ENCODE measurements around the gene L1TD1. TPM values are rescaled to one million over a fixed set of nuclear protein-coding genes. Genes with fewer than 3 reads are reported as not detected.
"Not testable (repeated sequence)": the region's sequence is repeated elsewhere in the genome, so short reads cannot be mapped to it uniquely, and the experiment has no call there.

The L1TD1 gene, protein sequence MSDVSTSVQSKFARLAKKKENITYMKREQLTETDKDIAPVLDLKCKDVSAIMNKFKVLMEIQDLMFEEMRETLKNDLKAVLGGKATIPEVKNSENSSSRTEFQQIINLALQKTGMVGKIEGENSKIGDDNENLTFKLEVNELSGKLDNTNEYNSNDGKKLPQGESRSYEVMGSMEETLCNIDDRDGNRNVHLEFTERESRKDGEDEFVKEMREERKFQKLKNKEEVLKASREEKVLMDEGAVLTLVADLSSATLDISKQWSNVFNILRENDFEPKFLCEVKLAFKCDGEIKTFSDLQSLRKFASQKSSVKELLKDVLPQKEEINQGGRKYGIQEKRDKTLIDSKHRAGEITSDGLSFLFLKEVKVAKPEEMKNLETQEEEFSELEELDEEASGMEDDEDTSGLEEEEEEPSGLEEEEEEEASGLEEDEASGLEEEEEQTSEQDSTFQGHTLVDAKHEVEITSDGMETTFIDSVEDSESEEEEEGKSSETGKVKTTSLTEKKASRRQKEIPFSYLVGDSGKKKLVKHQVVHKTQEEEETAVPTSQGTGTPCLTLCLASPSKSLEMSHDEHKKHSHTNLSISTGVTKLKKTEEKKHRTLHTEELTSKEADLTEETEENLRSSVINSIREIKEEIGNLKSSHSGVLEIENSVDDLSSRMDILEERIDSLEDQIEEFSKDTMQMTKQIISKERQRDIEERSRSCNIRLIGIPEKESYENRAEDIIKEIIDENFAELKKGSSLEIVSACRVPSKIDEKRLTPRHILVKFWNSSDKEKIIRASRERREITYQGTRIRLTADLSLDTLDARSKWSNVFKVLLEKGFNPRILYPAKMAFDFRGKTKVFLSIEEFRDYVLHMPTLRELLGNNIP
- not detected for polyA plus RNA-seq

DNA sequence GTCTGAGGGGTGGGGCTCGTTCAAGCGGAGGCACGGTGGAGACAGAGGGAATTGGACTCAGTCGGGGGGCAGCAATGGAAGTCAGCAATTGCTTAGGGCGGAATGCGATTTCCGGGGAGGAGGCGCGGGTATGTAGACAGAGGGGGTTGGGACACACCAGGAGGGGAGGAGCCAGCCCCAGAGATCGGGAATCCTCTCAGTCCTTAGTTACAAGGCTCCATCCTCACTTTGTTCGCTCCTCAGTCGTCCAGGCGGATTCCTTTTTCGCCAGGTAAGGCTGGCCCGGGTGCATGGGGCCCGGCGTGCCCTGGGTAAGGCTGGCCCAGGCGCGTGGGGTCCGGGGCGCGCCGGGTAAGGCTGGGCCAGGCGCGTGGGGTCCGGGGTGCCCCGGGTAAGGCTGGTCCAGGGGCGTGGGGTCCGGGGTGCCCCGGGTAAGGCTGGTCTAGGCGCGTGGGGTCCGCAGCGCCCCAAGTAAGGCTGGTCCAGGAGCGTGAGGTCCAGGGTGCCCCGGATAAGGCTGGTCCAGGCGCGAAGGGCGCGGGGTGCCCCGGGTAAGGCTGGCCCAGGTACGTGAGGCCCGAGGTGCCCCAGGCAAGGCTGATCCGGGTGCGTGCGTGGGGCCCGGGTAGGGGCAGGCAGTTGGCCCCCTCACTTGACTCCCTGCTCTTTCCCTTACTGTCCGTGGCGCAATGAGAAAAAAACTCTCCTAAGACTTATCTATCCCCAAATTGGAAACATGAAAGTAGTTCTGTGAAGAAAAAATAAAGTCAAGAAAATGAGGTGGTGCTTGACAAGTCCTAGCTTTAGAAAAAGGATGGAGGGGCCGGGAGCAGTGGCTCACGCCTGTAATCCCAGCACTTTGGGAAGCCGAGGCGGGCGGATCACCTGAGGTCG is at the start of gene L1TD1:
L1TD1 (plus strand) TSS at position 199 of the 894 bp plus-strand sequence. CDS start 11,780 bp downstream, outside the sequence.
- no peak within 1 kb of the TSS for H3K27ac Mint-ChIP-seq
- H3K9me3 Mint-ChIP-seq = peaks cover 0 to 1% (median 0%) of the 10 kb centered on the region in 6 donors
- H3K4me1 Mint-ChIP-seq = no peaks in the 10 kb centered on the region
- no peak for DNase-seq
- peaks cover 3 to 28% (median 11%) of the 10 kb centered on the region in 3 donors for H3K27me3 Mint-ChIP-seq (ENCODE audit: low read depth in 3 of 3)
- H3K4me3 Mint-ChIP-seq = no peak within 1 kb of the TSS
- H3K36me3 Mint-ChIP-seq = peaks cover 0 to 3% (median 0%) of the 10 kb centered on the region in 3 donors

DNA sequence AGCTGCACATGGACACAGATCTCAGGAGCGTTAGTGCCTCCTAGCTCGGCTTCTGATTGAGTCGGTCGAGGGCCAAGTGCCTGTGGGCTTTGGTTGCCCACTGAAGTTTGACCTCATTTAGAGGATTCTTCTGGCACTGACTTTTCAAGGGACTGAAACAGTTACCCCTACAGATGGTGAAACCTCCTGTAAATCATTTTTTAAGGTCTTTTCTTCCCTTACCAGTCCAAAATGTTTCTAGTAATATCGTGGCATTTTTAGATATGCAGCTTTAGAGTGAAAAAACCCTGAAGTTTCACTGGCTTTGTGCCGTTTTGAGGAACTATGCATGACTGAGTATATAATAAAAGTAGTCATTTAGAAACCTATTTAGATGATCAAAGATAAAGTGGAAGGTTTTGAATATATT is 34.7 kb upstream of the L1TD1 start:
- no peaks in the 10 kb centered on the region for H3K9me3 Mint-ChIP-seq
- H3K4me3 Mint-ChIP-seq = no peak overlapping the region
- no peaks in the 10 kb centered on the region for H3K36me3 Mint-ChIP-seq
- DNase-seq = no peak
- H3K27ac Mint-ChIP-seq = no peak overlapping the region
- no peaks in the 10 kb centered on the region for H3K4me1 Mint-ChIP-seq
- no peaks in the 10 kb centered on the region for H3K27me3 Mint-ChIP-seq (ENCODE audit: low read depth in 3 of 3)

DNA sequence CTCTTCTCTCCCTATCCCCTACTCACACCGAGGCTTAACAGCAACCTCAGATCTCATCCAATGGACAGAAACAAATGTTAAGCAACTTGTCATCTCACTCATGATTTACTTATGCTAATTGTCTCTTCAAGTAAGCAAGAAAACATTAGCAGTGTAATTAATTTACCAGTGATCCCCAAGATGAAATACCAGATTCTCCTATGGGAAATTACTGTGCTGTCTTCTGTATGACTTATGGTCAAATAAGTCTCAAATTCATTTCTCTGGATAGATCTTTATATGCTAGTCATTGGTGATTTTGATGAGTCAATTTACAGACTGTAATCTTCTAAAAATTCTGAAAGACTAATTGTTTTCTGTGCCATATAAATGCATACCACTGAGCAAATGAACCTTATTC is 32.9 kb upstream of the L1TD1 start:
- no peak overlapping the region for H3K27ac Mint-ChIP-seq
- H3K27me3 Mint-ChIP-seq (ENCODE audit: low read depth in 3 of 3) = no peaks in the 10 kb centered on the region
- DNase-seq = no peak
- no peaks in the 10 kb centered on the region for H3K9me3 Mint-ChIP-seq
- H3K4me3 Mint-ChIP-seq = no peak overlapping the region
- peaks cover 0 to 3% (median 0%) of the 10 kb centered on the region in 3 donors for H3K36me3 Mint-ChIP-seq
- H3K4me1 Mint-ChIP-seq = no peaks in the 10 kb centered on the region

DNA sequence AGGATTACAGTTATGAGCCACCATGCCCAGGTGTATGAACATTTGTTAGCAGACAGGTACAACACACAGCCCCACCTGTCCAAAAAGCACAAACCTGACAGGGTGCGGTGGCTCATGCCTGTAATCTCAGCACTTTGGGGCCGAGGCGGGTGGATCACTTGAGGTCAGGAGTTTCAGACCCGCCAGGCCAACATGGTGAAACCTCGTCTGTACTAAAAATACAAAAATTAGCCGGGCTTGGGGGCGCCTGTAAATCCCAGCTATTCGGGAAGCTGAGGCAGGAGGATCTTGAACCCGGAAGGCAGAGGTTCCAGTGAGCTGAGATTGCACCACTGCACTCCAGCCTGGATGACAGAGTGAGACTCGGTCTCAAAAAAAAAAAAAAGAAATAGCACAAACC is 24.3 kb upstream of the L1TD1 start:
- H3K27ac Mint-ChIP-seq; H3K4me1 Mint-ChIP-seq; H3K27me3 Mint-ChIP-seq (ENCODE audit: low read depth in 3 of 3); H3K36me3 Mint-ChIP-seq; DNase-seq; H3K9me3 Mint-ChIP-seq; H3K4me3 Mint-ChIP-seq: not testable (repeated sequence)

DNA sequence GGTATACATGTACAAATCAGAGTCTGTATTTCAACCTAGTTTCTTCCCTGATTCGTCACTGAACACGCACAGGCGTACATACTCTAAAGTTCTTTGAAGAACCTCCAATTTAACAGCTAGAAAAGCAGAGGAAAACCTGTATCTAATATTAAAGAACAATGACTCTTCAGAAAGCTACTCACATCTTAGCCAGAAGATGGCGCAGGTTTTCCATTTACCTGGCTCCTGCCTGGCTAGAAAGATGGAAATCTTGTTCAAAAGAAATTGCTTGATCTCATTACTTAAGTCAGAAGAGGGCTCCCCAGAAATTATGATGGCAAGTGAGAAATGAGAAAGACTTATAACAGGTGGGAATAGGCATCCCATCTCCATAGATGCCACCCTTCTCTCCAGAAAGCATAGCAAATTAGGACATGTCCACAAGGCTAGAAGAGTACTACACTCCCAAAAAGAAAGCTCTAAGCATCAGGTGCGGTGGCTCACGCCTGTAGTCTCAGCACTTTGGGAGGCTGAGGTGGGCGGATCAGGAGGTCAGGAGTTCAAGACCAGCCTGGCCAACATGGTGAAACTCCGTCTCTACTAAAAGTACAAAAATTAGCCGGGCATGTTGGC is 19.0 kb upstream of the L1TD1 start:
- Mint-ChIP-seq H3K4me1 (no peaks in the 10 kb centered on the region), H3K4me3 (no peak overlapping the region), H3K9me3 (no peaks in the 10 kb centered on the region), H3K27me3 (ENCODE audit: low read depth in 3 of 3) (peaks cover 2 to 3% (median 2%) of the 10 kb centered on the region in 3 donors), H3K36me3 (no peaks in the 10 kb centered on the region), H3K27ac (no peak overlapping the region)
- DNase-seq = peak in 2 of 3 donors; percentile 9 to 14

DNA sequence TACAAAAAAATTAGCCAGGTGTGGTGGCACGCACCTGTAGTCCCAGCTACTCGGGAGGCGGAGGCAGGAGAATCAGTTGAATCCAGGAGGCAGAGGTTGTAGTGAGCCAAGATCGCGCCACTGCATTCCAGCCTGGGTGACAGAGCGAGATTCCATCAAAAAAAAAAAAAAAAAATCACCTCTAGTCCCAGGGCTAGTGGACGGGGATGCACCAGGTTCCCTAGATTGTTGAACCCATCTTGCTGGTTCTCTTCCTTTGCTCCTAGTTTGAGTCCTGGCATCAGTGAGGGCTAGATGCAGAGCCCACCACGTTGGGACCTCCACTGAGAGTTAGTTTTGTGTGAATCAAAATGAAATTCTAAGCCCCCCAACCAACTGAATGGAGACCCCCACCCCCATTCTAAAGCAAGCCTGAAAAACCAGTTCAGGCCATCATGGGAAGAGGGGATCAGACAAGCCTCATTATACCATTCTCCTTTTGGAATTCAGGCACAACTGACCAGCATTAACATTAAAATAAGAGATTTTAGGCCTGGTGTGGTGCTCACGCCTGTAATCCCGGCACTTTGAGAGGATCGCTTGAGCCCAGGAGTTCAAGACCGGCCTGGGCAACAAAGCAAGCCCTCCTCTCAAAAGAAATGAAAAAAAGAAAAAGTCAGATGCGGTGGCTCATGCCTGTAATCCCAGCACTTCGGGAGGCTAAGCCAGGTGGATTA is 17.9 kb upstream of the L1TD1 start:
- DNase-seq = no peak
- no peaks in the 10 kb centered on the region for H3K36me3 Mint-ChIP-seq
- H3K27me3 Mint-ChIP-seq (ENCODE audit: low read depth in 3 of 3) = peaks cover 2 to 3% (median 2%) of the 10 kb centered on the region in 3 donors
- H3K27ac Mint-ChIP-seq = no peak overlapping the region
- no peak overlapping the region for H3K4me3 Mint-ChIP-seq
- no peaks in the 10 kb centered on the region for H3K9me3 Mint-ChIP-seq
- H3K4me1 Mint-ChIP-seq = no peaks in the 10 kb centered on the region

DNA sequence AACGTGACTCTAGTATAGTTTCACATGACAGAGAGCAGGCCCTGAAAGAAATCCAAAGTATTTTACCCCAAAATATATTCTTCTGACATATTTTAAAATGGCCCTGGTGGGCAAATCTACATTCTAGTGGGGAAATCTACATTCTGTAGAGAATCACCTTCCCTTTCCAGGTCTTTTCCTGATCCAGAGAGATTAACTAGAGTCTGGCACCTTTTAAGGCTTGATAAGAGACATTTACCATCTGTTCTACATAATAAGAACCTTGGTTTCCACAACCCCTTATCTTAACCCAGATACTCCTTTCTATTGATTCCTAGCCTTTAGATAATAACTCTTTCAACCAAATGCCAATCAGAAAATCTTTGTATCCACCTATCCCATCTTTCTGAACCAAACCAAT is 17.0 kb upstream of the L1TD1 start:
- peaks cover 0 to 2% (median 0%) of the 10 kb centered on the region in 3 donors for H3K27me3 Mint-ChIP-seq (ENCODE audit: low read depth in 3 of 3)

DNA sequence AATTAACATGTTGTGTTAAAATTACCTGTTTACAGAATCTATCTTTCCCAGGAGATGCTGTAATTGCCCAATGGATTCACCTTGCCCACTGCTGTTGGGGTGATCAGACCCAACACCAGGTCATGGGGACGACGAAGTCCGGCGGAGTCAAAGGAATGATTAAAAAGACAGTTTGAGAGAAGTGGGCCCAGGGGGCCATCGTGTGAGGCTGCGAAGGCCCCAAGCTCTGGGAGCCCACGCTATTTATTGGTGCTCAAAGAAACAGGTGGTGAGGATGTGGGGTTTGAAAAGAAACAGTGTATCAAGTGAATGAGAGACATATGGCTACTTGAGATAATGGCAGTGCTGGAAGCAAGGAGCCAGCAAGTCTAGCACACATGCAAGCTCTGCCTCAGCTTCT is 16.3 kb upstream of the L1TD1 start:
- Mint-ChIP-seq H3K27ac (no peak overlapping the region), H3K4me3 (no peak overlapping the region), H3K4me1 (no peaks in the 10 kb centered on the region), H3K36me3 (no peaks in the 10 kb centered on the region), H3K9me3 (no peaks in the 10 kb centered on the region), H3K27me3 (ENCODE audit: low read depth in 3 of 3) (peaks cover 2% of the 10 kb centered on the region in 3 donors)
- DNase-seq = no peak

More for the DNA sequence above, 17.0 kb upstream of the L1TD1 start:
- Mint-ChIP-seq H3K36me3 (no peaks in the 10 kb centered on the region), H3K4me3 (no peak overlapping the region), H3K9me3 (no peaks in the 10 kb centered on the region), H3K27ac (no peak overlapping the region), H3K4me1 (no peaks in the 10 kb centered on the region)
- DNase-seq = no peak

DNA sequence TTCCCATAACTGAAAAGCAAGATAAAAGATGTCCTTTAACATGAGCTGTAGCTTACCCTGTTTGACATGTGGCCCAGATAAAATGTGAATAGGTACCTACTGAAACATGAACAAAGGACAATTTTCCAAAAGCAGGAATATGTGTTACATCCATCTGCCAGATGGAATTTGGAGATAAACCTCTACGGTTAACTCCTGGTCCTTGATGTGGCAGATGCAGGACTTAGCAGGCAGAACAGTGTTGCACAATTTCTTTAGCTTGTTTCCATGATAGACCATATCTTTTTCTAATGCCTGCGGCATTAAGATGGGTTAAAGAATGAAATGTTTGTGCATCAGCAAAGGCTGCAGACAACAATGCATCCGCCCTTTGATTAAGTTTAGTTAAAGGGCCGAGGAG is 14.6 kb upstream of the L1TD1 start:
- H3K27me3 Mint-ChIP-seq (ENCODE audit: low read depth in 3 of 3); DNase-seq; H3K4me3 Mint-ChIP-seq; H3K9me3 Mint-ChIP-seq; H3K4me1 Mint-ChIP-seq; H3K36me3 Mint-ChIP-seq; H3K27ac Mint-ChIP-seq: not testable (repeated sequence)

DNA sequence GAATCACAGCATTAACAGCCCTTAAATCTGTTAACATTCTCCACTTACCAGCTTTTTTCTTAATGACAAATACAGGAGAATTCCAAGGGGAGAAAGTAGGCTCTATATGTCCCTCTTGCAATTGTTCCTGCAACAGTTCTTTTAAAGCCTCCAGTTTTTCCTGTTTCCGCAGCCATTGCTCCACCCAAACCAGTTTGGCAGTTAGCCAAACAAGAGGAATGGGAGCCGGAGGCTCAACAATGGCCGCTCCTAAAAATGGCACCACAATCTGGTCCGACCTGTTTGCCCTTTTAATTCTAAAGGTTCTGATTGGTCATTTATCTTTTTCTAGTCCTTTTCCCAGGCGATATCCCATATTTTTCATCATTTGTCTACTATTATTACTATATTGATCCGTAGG is 14.0 kb upstream of the L1TD1 start:
- H3K4me1 Mint-ChIP-seq = no peaks in the 10 kb centered on the region
- H3K27me3 Mint-ChIP-seq (ENCODE audit: low read depth in 3 of 3) = peaks cover 0 to 4% (median 3%) of the 10 kb centered on the region in 3 donors
- H3K4me3 Mint-ChIP-seq = no peak overlapping the region
- H3K9me3 Mint-ChIP-seq = no peaks in the 10 kb centered on the region
- no peaks in the 10 kb centered on the region for H3K36me3 Mint-ChIP-seq
- DNase-seq = no peak
- H3K27ac Mint-ChIP-seq = no peak overlapping the region

DNA sequence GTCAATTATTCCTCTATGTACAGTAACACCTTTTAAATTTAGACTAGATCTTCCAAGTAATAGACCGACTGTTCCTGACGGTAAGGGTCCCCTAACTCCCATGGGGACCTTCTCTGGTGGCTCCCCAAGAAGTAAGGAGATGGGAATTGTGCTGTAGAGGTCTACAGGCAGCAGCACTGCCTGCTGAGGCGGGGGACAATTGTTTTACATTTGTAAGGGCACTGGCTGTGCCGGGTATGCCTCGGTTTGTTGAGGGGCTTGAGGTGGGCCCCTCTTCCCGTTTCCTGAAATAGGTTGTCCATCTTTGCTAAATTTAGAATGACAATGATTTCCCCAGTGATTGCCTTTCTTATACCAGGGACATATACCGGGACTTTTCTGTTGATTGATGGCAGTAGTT is 13.1 kb upstream of the L1TD1 start:
- Mint-ChIP-seq H3K9me3 (no peaks in the 10 kb centered on the region), H3K27me3 (ENCODE audit: low read depth in 3 of 3) (peaks cover 0 to 4% (median 3%) of the 10 kb centered on the region in 3 donors), H3K27ac (no peak overlapping the region), H3K4me3 (no peak overlapping the region), H3K36me3 (no peaks in the 10 kb centered on the region), H3K4me1 (no peaks in the 10 kb centered on the region)
- DNase-seq = no peak

DNA sequence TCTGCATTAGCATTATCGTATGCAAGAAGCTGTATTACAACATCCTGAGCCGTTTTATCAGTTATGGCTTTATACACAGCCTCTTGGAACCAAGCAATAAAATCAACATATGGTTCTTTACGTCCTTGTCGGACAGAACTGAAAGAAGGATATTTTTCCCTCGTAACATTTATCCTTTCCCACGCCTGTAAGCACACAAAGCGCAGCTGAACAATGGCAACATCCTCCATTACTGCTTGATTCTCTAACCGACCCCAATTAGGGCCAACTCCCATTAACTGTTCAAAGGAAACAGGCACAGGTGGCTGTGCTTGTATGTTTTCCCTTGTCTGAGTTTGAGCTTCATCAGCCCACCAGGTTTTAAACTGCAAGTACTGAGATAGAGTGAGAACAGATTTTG is 12.5 kb upstream of the L1TD1 start:
- not testable (repeated sequence) for H3K4me3 Mint-ChIP-seq; H3K27ac Mint-ChIP-seq; H3K27me3 Mint-ChIP-seq (ENCODE audit: low read depth in 3 of 3); DNase-seq; H3K36me3 Mint-ChIP-seq; H3K4me1 Mint-ChIP-seq; H3K9me3 Mint-ChIP-seq

Data from immature natural killer cell (primary cell).